ENCODE results near the gene IRF7.

- TF ChIP-seq EZH2 (IDR thresholded peaks at IDR 0.05; ENCODE audit: insufficient read depth, poor library complexity, severe bottlenecking) (no peak), EZH2phosphoT487 (IDR thresholded peaks at IDR 0.05; ENCODE audit: insufficient read depth, low read depth) (no peak)
Measured at GRCh38 chr11:608791-609251, 6.9 kb downstream of the IRF7 start.

All from GM23248 (cell line).